ENCODE data around the gene GTF2I. TPM values are rescaled to one million over a fixed set of nuclear protein-coding genes. Genes with fewer than 3 reads are reported as not detected.
"Not testable (repeated sequence)": the region's sequence is repeated elsewhere in the genome, so short reads cannot be mapped to it uniquely, and the experiment has no call there.

Gene GTF2I
- 166 TPM for polyA plus RNA-seq (ENCODE audit: insufficient read length)

GRCh38 chr7:74657692-74658177, at the start of gene GTF2I:
GTF2I (plus strand) TSS chr7:74657718; CDS start chr7:74689129, 31,411 bp downstream.
- DNase-seq (ENCODE audit: low read depth) = no peak

DNA sequence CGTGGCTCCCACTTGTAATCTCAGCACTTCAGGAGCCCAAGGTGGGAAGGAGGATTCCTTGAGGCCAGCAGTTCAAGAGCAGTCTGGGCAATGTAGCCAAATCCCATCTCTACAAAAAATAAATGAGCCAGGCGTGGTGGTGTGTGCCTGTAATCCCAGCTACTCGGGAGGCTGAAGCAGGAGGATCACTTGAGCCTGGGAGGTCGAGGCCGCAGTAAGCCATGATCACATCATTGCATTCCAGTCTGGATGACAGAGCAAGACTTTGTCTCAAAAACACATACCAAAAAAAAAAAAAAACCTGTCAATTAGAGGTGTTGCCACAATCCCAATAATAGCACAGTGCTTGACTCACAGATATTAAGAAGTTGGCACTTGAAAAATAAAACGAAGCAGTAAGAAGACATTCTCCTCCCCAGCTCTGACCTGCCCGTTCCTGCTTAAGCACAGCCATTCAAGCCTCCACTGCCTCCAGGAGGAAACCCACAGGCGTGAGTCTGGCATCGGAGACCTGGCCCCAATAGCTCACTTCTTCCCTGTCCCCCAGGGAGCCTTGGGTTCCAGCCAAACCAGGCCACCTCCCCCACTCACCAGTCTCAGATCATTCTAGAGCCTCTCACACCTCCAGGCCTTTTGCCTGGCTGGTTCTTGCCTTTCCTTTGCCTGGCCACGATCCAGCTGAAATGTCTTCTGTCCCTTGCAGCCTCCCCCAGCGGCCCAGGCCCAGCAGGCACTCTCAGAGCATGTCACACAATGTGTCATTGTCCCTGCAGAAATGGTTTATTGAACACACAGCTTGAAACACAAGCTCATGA, 45.3 kb upstream of the GTF2I start:
- no peak for DNase-seq (ENCODE audit: low read depth)

- no peak for DNase-seq (ENCODE audit: low read depth)
These were observed 41.4 kb upstream of the GTF2I start for GRCh38 chr7:74615933-74616780.

GRCh38 chr7:74617180-74617744, 40.3 kb upstream of the GTF2I start:
- no peak for DNase-seq (ENCODE audit: low read depth)

DNA sequence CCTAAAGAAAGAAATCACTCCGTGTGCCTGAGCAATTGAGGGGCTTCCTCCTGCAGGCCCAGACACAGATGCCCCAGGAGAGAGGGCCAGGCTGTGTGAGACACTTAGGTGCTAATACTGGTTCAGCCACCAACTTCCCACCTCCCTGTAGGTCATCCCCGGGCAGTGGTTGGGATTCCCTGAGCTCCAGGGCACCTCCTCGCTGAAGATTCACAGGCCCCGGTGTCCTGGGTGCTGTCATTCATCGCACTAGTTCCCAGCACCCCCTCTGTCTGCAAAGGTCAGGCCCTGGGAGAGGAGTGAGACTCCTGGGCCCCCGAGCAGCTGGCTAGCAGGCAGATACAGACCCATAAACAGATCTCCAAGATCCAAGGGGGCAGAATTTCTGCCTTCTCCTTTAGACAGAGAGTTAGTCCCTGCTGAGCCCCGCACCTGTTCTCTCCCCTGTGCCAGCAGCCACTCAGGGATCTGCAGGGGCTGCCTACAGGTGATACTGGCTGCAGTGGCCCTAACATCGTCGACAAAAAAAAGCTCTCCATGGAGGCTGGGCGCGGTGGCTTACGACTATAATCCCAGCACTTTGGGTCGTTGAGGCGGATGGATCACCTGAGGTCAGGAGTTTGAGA, 38.2 kb upstream of the GTF2I start:
- no peak for DNase-seq (ENCODE audit: low read depth)

GRCh38 chr7:74622228-74622749, 35.2 kb upstream of the GTF2I start:
- no peak for DNase-seq (ENCODE audit: low read depth)

DNA sequence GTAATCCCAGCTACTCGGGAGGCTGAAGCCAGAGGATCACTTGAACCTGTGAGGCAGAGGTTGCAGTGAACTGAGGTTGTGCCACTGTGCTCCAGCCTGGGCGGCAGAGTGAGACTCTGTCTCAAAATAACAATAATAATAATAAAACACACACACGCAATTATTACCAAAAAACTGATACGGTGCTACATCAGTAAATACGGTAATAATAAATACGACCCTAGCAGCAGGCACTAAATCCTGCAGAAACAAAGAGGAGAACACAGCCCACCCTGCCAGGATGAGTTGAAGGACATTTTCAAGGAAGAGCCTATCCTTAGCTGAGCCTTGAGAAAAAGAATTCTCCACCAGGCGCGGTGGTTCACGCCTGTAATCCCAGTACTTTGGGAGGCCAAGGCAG, 34.4 kb upstream of the GTF2I start:
- no peak for DNase-seq (ENCODE audit: low read depth)

- DNase-seq (ENCODE audit: low read depth) = peak; percentile 52
These were observed 32.1 kb upstream of the GTF2I start for GRCh38 chr7:74625446-74625845.

DNA sequence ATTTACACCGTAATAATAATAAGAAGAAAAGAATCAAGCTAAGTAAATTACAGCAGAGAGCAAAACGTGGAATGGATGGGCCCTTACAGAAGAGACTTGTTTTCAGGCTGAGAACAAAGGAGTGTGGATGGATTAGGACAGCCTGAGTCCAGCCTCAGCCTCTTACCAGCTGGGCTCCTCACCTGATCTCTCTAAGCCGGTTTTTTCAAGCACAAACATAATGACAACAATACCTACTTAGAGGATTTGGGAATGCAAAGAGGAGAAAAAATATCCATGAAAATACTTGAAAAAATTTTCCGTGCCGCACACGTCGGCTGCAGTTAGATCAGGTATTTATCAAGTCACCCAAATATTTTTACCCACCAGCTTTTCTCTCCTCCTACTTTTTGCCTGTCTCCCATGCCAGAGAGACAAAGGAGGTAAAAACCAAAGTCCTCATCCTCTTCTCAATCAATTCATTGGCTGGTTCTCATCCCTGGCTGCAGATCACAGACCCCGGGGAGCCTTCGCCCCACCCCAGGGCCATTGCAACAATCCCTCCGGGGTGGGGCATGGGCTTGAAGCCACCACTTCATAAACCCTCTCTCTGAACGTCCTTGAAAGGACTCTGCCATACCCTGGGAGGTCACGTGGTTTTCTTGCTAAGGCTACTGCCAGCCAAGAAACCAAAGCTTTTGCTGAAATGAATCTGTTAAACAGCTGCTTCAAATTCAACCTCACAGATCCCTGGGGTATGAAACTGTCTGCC, 29.7 kb upstream of the GTF2I start:
- DNase-seq (ENCODE audit: low read depth) = no peak

GRCh38 chr7:74632505-74632904, 25.0 kb upstream of the GTF2I start:
- DNase-seq (ENCODE audit: low read depth) = no peak

GRCh38 chr7:74633451-74633921, 24.0 kb upstream of the GTF2I start:
- DNase-seq (ENCODE audit: low read depth) = no peak

GRCh38 chr7:74637745-74638144, 19.8 kb upstream of the GTF2I start:
- DNase-seq (ENCODE audit: low read depth) = no peak

- DNase-seq (ENCODE audit: low read depth) = not testable (repeated sequence)
These were observed 7.5 kb upstream of the GTF2I start for GRCh38 chr7:74650055-74650454.

GRCh38 chr7:74650493-74651132, 6.9 kb upstream of the GTF2I start:
- DNase-seq (ENCODE audit: low read depth) = not testable (repeated sequence)

- not testable (repeated sequence) for DNase-seq (ENCODE audit: low read depth)
These were observed 6.4 kb upstream of the GTF2I start for GRCh38 chr7:74651133-74651504.

DNA sequence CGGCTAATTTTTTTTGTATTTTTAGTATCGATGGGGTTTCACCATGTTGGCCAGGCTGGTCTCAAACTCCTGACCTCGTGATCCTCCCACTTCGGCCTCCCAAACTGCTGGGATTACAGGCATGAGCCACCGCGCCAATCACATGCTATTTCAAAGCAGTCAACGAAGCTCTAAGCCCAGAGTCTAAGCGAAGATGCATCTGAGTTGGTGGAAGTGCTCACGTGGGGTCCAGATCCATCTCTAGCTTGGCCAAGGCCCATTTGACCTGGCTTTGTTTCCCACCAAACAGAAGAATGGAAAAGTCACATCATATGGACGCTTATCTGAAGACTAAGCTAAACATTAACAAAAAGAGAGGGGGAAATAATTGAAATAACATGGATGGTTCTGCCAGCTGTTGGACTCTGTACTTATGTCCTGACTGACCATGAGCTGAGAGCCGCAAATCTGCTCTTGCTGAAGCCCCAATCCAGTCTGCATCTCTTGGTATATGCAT, 3.8 kb upstream of the GTF2I start:
- no peak for DNase-seq (ENCODE audit: low read depth)

DNA sequence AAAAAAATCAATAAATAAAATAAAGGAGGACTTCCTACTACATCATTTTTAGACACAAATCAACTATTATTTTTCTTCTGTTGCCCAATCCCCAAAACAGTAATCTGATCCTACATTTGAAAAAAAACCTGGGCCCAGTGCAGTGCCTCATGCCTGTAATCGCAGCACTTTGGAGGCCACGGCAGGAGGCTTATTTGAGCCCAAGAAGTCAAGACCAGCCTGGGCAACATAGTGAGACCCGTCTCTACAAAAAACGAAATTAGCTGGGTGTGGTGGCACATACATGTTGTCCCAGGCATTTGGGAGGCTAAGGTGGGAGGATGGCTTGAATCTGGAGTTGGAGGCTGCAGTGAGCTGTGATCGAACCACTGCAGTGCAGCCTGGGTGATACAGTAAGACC, 2.7 kb upstream of the GTF2I start:
- no peak for DNase-seq (ENCODE audit: low read depth)

- no peak for DNase-seq (ENCODE audit: low read depth)
These were observed 2.2 kb upstream of the GTF2I start for GRCh38 chr7:74655324-74655723.

- no peak for DNase-seq (ENCODE audit: low read depth)
These were observed 1.6 kb upstream of the GTF2I start for GRCh38 chr7:74655768-74656440.

Measured in forelimb muscle (tissue), 1 donor.